ENCODE data around the gene PTPRS. TPM values are rescaled to one million over a fixed set of nuclear protein-coding genes. Genes with fewer than 3 reads are reported as not detected.

PTPRS gene
- 117 and 145 TPM in 2 replicates for total RNA-seq

GRCh38 chr19:5340637-5341447, at the start of gene PTPRS:
Gene PTPRS, minus strand, starts transcription at chr19:5340812. Its CDS starts 54,672 bp downstream, at chr19:5286140.

Other genes with a start within 250 kb of the PTPRS start
- not detected in 2 replicates for gene ZNRF4, start 114.6 kb upstream of the PTPRS start, total RNA-seq
- 0.12 and 0.22 TPM in 2 replicates for gene TINCR, start 227.1 kb upstream of the PTPRS start, total RNA-seq

All from uterine smooth muscle cell (primary cell).